GM12878 (cell line): ENCODE results near the gene PTGR3. TPM values are rescaled to one million over a fixed set of nuclear protein-coding genes. Genes with fewer than 3 reads are reported as not detected.

Experiments
- ATAC-seq: fragments of 200-7000 bp; cut with Tn5 transposase; 3 replicates; pipeline ENCODE4 v1.9.1; 2020; ENCODE audit warnings: mild to moderate bottlenecking, moderate library complexity
- BruUV-seq: library from RNA; stranded (reverse); fragments of 400-500 nt; replicated peaks from 2 replicates; lab custom pipeline; 2021; lab: Mats Ljungman, UMichigan
- CTCF ChIA-PET: fragments of 300-600 bp; sonication (Branson Sonifier 250); formaldehyde crosslinking; extraction: SDS; loops from one replicate; lab custom pipeline; 2021; ENCODE audit warnings: inconsistent platforms; lab: Yijun Ruan, JAX
- POLR2A ChIA-PET: fragments of 350-600 bp; formaldehyde crosslinking; extraction: SDS; loops from one replicate; lab custom pipeline; 2021; ENCODE audit warnings: inconsistent platforms; lab: Charles Lee
- RAD21 ChIA-PET: fragments of 300-600 bp; sonication (Branson Sonifier 250); formaldehyde crosslinking; loops from one replicate; lab custom pipeline; 2023; ENCODE audit warnings: antibody characterized with exemption; ENCODE audit not compliant: unreplicated experiment; lab: Charles Lee
- SMC1A ChIA-PET: fragments of 300-600 bp; sonication (Branson Sonifier 250); formaldehyde crosslinking; loops from one replicate; lab custom pipeline; 2023; ENCODE audit not compliant: unreplicated experiment, uncharacterized antibody; lab: Charles Lee
- DNase-seq: peaks from one replicate; pipeline ENCODE4 v3.0.0-alpha.2; 2011; ENCODE audit warnings: low read depth, low spot score
- FAIRE-seq: peaks from 3 replicates; lab custom pipeline; 2011; peaks lifted over from hg19 to GRCh38; lab: Jason Lieb, UNC
- H2AFZ ChIP-seq: 2 replicates; pipeline ENCODE4 v1.6.0; 2011; ENCODE audit warnings: low read depth, low read length, control low read depth; ENCODE audit not compliant: control insufficient read depth
- H3K27ac ChIP-seq: 2 replicates; pipeline ENCODE4 v1.5.1; 2011; ENCODE audit warnings: control low read depth; ENCODE audit not compliant: control insufficient read depth, insufficient read depth
- H3K27me3 ChIP-seq, 2 experiments: replicated peaks in 1 of 2; 2 replicates each; pipeline versions ENCODE4 v1.6.0 to v1.6.1; 2011; ENCODE audit warnings: low read length in 1 of 2; ENCODE audit not compliant: control insufficient read depth in 2 of 2, insufficient read depth in 2 of 2
- H3K36me3 ChIP-seq, 2 experiments: 2 replicates each; pipeline ENCODE4 v1.5.1; 2011; ENCODE audit warnings: low read length in 1 of 2; ENCODE audit not compliant: control insufficient read depth in 2 of 2, insufficient read depth in 2 of 2
- H3K4me1 ChIP-seq: 2 replicates; pipeline ENCODE4 v1.6.1; 2011; ENCODE audit warnings: mild to moderate bottlenecking, low read length, moderate library complexity, mixed read lengths; ENCODE audit not compliant: control insufficient read depth, insufficient read depth
- H3K4me2 ChIP-seq: 2 replicates; pipeline ENCODE4 v1.6.0; 2011; ENCODE audit warnings: control low read depth; ENCODE audit not compliant: control insufficient read depth, insufficient read depth
- H3K4me3 ChIP-seq: fragments of 200-600 bp; sonication (generic); 2 replicates; pipeline ENCODE4 v1.5.1; 2016
- H3K79me2 ChIP-seq: 2 replicates; pipeline ENCODE4 v1.6.0; 2011; ENCODE audit warnings: low read length; ENCODE audit not compliant: control insufficient read depth, insufficient read depth
- H3K9ac ChIP-seq: 2 replicates; pipeline ENCODE4 v1.8.0; 2011; ENCODE audit warnings: low read length, control low read depth, mixed read lengths; ENCODE audit not compliant: control insufficient read depth, insufficient read depth
- H3K9me3 ChIP-seq: replicated peaks from 3 replicates; pipeline ENCODE4 v1.5.1; 2011; ENCODE audit warnings: mild to moderate bottlenecking, low read length; ENCODE audit not compliant: control insufficient read depth, insufficient read depth
- H4K20me1 ChIP-seq: 2 replicates; pipeline ENCODE4 v1.6.0; 2011; ENCODE audit not compliant: control insufficient read depth, insufficient read depth
- CREM ChIP-seq: IDR thresholded peaks from 2 replicates; pipeline ENCODE4 v1.6.1; 2014; ENCODE audit warnings: antibody characterized with exemption, low read depth
- DPF2 ChIP-seq: fragments of 450-650 bp; IDR thresholded peaks from 2 replicates; pipeline ENCODE4 v1.6.1; 2017; ENCODE audit warnings: mild to moderate bottlenecking
- LARP7 ChIP-seq: fragments of 450-650 bp; IDR thresholded peaks from 2 replicates; pipeline ENCODE4 v1.6.1; 2017; ENCODE audit warnings: mild to moderate bottlenecking
- NFYB ChIP-seq: IDR thresholded peaks from 2 replicates; pipeline ENCODE4 v1.6.1; 2011; ENCODE audit warnings: low read depth, mild to moderate bottlenecking, low read length, improper control_type of control experiment, moderate library complexity; ENCODE audit not compliant: insufficient read depth
- NR2C1 ChIP-seq: fragments of 450-650 bp; IDR thresholded peaks from 2 replicates; pipeline ENCODE4 v1.6.1; 2017; ENCODE audit warnings: antibody characterized with exemption, mild to moderate bottlenecking, moderate library complexity
- SRF ChIP-seq, 2 experiments: IDR thresholded peaks; 2 replicates each; pipeline ENCODE4 v1.6.1; 2011; ENCODE audit warnings: low read depth in 2 of 2, low read length in 2 of 2, mild to moderate bottlenecking in 1 of 2, moderate library complexity in 1 of 2
- SUZ12 ChIP-seq: fragments of 200-600 bp; sonication (generic); IDR thresholded peaks from one replicate; pipeline ENCODE4 v1.6.1; 2018; ENCODE audit warnings: antibody characterized with exemption, mild to moderate bottlenecking; ENCODE audit not compliant: unreplicated experiment
- TCF3 ChIP-seq: IDR thresholded peaks from 2 replicates; pipeline ENCODE4 v1.6.1; 2012; ENCODE audit warnings: low read depth, mild to moderate bottlenecking, low read length, borderline replicate concordance; ENCODE audit not compliant: insufficient read depth
- ZNF24 ChIP-seq: fragments of 450-650 bp; IDR thresholded peaks from 2 replicates; pipeline ENCODE4 v1.6.1; 2017; ENCODE audit warnings: antibody characterized with exemption, mild to moderate bottlenecking
- WGBS: methylation state at CpG from one replicate; pipeline ENCODE4 v1.1.6; 2016; ENCODE audit warnings: low lambda C conversion rate; ENCODE audit not compliant: insufficient replicate concordance, insufficient coverage; ENCODE audit errors: missing lambda C conversion rate; 5-methylcytosine and 5-hydroxymethylcytosine counted together
- in situ Hi-C: fragments of 300-500 bp; cut with MboI; formaldehyde crosslinking; loops from 9 replicates; pipeline ENCODE4 v1.14.3; 2018; ENCODE audit warnings: mixed read lengths
- intact Hi-C: fragments of 100-400 bp; cut with micrococcal nuclease; formaldehyde crosslinking; loops from one replicate; pipeline ENCODE4 v1.14.2; 2022; ENCODE audit not compliant: unreplicated experiment
- polyA plus RNA-seq, 11 experiments: library from polyadenylated mRNA; depleted of rRNA in 4 of 11; unstranded in 6 of 11; stranded (reverse) in 5 of 11; fragments of >200 nt; fragmentation: Nextera tagmentation in 4 of 11; fragmentation: Illumina TruSeq in 1 of 11; extraction: Ambion mirVana in 4 of 11; extraction: Trizol in 1 of 11; gene quantifications; 1 replicate in 1 of 11; 2 replicates in 10 of 11; pipeline versions ENCODE4 v1.2.1 to v1.2.3, GENCODE V29; 2011 to 2016; ENCODE audit warnings: inconsistent platforms in 2 of 11, missing spikeins in 2 of 11, low read depth in 1 of 11
- total RNA-seq, 4 experiments: library from RNA; depleted of rRNA in 3 of 4; stranded (reverse); fragments of >200 nt in 3 of 4; fragmentation: Illumina TruSeq in 1 of 4; extraction: Trizol in 1 of 4; gene quantifications; 2 replicates each; pipeline versions ENCODE4 v1.2.1 to v1.2.3, GENCODE V29; 2013 to 2021
- TF ChIP-seq, protein P1 (sequence below): fragments of 450-650 bp; formaldehyde crosslinking; IDR thresholded peaks from 2 replicates; pipeline ENCODE4 v1.4.0; 2022; ENCODE audit warnings: mild to moderate bottlenecking, moderate library complexity
- TF ChIP-seq, protein P2 (sequence below): IDR thresholded peaks from 2 replicates; pipeline ENCODE4 v1.6.1; 2012; ENCODE audit warnings: low read length, inconsistent platforms
- TF ChIP-seq, protein P3 (sequence below): IDR thresholded peaks from 2 replicates; pipeline ENCODE4 v1.6.1; 2011; ENCODE audit warnings: borderline replicate concordance, low read depth, mild to moderate bottlenecking, moderate library complexity, mixed read lengths, low read length; ENCODE audit not compliant: insufficient read depth; ENCODE audit errors: extremely low read length
- TF ChIP-seq, protein P4 (sequence below): IDR thresholded peaks from 2 replicates; pipeline ENCODE4 v1.6.1; 2012; ENCODE audit warnings: mild to moderate bottlenecking, low read depth, low read length
- TF ChIP-seq, protein P5 (sequence below): IDR thresholded peaks from 2 replicates; pipeline ENCODE4 v1.6.1; 2011; ENCODE audit warnings: low read depth, mild to moderate bottlenecking, low read length, moderate library complexity, borderline replicate concordance; ENCODE audit errors: extremely low read depth

PTGR3 gene
- total and polyA plus RNA-seq, 10 of the 15 experiments (the other 5 are each of a cell fraction or from before 2014, with no cell fraction given) = 6.2 to 69.8 (median 21.9) TPM

DNA sequence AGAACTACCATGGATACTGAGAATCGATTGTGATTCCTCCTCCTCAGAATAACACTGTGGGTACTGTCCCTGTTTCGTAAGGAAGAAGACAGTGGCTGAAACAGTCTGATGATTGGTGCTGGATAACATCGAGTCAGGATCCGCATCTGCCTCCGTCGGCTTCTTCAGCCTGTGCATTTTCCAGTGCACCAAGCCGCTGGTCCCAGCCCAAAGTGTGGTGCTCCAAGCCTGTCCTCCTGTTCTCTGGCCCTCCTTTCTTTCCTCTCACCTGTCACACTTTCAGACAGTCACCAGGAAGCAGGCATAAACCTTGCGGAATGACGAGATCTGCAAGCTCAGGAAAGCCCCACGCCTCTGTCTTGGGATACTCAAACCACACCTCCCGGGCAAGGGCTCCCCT, 30.6 kb downstream of the PTGR3 start (continued):
- TF ChIP-seq CREM (no peak), NFYB (no peak), TCF3 (no peak)
- TF ChIP-seq, protein P1, sequence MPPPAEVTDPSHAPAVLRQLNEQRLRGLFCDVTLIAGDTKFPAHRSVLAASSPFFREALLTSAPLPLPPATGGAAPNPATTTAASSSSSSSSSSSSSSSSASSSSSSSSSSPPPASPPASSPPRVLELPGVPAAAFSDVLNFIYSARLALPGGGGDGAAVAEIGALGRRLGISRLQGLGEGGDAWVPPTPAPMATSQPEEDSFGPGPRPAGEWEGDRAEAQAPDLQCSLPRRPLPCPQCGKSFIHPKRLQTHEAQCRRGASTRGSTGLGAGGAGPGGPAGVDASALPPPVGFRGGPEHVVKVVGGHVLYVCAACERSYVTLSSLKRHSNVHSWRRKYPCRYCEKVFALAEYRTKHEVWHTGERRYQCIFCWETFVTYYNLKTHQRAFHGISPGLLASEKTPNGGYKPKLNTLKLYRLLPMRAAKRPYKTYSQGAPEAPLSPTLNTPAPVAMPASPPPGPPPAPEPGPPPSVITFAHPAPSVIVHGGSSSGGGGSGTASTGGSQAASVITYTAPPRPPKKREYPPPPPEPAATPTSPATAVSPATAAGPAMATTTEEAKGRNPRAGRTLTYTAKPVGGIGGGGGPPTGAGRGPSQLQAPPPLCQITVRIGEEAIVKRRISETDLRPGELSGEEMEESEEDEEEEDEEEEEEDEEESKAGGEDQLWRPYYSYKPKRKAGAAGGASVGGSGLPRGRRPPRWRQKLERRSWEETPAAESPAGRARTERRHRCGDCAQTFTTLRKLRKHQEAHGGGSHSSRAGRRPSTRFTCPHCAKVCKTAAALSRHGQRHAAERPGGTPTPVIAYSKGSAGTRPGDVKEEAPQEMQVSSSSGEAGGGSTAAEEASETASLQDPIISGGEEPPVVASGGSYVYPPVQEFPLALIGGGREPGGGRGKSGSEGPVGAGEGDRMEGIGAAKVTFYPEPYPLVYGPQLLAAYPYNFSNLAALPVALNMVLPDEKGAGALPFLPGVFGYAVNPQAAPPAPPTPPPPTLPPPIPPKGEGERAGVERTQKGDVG (CRISPR knock-in tag) = no peak

DNA sequence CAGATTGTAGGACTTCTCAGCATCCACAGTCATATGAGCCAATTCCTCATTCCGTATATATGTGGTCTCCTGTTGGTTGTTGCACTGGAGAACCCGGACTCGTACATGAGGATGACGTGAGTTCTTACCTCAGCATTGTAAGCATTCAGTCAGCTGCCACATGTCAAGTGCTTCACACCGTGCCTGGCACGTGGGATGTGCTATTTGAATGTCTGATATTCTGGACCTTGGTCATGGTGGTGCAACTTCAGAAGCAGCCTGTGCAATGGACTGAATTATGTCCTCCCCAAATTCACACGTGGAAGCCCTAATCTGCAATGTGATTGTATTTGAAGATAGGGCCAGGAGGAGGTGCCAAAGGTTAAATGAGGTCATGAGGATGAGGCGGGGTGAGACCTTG, 32.1 kb downstream of the PTGR3 start:
- peaks cover 15% of the 10 kb centered on the region for H3K4me1 ChIP-seq
- no peak overlapping the region for H3K27ac ChIP-seq
- ChIA-PET RAD21 (no interaction called here), CTCF (no interaction called here), POLR2A (no interaction called here), SMC1A (no interaction called here)
- intact Hi-C loops (loop anchor here (10.0 kb wide), 2 partner anchors 168 to 298 kb away; no protein-coding TSS in a partner anchor), in situ Hi-C loops (loop anchor here (10.0 kb wide), 1 partner anchor 298 kb away; no protein-coding TSS in a partner anchor)
- no peak overlapping the region for H3K9ac ChIP-seq
- no peaks in the 10 kb centered on the region for H3K36me3 ChIP-seq
- no peak for DNase-seq
- H2AFZ ChIP-seq = no peak overlapping the region
- FAIRE-seq = no peak
- 65% methylated on average over 8 of the region's 8 CpGs for WGBS
- H3K4me3 ChIP-seq = no peak overlapping the region
- H3K9me3 ChIP-seq = no peaks in the 10 kb centered on the region
- no TSS peak for BruUV-seq
- H4K20me1 ChIP-seq = no peaks in the 10 kb centered on the region
- H3K4me2 ChIP-seq = no peak overlapping the region
- no peaks in the 10 kb centered on the region for H3K79me2 ChIP-seq
- no peak for ATAC-seq
- no peaks in the 10 kb centered on the region for H3K27me3 ChIP-seq
- no peak for TF ChIP-seq NR2C1
- no peak for TF ChIP-seq LARP7
- TF ChIP-seq ZNF24 = no peak
- TF ChIP-seq, protein P2, sequence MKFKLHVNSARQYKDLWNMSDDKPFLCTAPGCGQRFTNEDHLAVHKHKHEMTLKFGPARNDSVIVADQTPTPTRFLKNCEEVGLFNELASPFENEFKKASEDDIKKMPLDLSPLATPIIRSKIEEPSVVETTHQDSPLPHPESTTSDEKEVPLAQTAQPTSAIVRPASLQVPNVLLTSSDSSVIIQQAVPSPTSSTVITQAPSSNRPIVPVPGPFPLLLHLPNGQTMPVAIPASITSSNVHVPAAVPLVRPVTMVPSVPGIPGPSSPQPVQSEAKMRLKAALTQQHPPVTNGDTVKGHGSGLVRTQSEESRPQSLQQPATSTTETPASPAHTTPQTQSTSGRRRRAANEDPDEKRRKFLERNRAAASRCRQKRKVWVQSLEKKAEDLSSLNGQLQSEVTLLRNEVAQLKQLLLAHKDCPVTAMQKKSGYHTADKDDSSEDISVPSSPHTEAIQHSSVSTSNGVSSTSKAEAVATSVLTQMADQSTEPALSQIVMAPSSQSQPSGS = no peak
- TF ChIP-seq SUZ12 = no peak
- no peak for TF ChIP-seq SRF (IDR thresholded peaks at IDR 0.05; ENCODE audit: low read depth in 2 of 2, low read length in 2 of 2)
- TF ChIP-seq, protein P3, sequence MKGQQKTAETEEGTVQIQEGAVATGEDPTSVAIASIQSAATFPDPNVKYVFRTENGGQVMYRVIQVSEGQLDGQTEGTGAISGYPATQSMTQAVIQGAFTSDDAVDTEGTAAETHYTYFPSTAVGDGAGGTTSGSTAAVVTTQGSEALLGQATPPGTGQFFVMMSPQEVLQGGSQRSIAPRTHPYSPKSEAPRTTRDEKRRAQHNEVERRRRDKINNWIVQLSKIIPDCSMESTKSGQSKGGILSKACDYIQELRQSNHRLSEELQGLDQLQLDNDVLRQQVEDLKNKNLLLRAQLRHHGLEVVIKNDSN = no peak
- TF ChIP-seq, protein P4, sequence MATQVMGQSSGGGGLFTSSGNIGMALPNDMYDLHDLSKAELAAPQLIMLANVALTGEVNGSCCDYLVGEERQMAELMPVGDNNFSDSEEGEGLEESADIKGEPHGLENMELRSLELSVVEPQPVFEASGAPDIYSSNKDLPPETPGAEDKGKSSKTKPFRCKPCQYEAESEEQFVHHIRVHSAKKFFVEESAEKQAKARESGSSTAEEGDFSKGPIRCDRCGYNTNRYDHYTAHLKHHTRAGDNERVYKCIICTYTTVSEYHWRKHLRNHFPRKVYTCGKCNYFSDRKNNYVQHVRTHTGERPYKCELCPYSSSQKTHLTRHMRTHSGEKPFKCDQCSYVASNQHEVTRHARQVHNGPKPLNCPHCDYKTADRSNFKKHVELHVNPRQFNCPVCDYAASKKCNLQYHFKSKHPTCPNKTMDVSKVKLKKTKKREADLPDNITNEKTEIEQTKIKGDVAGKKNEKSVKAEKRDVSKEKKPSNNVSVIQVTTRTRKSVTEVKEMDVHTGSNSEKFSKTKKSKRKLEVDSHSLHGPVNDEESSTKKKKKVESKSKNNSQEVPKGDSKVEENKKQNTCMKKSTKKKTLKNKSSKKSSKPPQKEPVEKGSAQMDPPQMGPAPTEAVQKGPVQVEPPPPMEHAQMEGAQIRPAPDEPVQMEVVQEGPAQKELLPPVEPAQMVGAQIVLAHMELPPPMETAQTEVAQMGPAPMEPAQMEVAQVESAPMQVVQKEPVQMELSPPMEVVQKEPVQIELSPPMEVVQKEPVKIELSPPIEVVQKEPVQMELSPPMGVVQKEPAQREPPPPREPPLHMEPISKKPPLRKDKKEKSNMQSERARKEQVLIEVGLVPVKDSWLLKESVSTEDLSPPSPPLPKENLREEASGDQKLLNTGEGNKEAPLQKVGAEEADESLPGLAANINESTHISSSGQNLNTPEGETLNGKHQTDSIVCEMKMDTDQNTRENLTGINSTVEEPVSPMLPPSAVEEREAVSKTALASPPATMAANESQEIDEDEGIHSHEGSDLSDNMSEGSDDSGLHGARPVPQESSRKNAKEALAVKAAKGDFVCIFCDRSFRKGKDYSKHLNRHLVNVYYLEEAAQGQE = no peak
- TF ChIP-seq, protein P5, sequence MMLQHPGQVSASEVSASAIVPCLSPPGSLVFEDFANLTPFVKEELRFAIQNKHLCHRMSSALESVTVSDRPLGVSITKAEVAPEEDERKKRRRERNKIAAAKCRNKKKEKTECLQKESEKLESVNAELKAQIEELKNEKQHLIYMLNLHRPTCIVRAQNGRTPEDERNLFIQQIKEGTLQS = no peak
- no peak for TF ChIP-seq DPF2
